Measurements from ENCODE around the gene PLXNB1.

The PLXNB1 gene

DNA sequence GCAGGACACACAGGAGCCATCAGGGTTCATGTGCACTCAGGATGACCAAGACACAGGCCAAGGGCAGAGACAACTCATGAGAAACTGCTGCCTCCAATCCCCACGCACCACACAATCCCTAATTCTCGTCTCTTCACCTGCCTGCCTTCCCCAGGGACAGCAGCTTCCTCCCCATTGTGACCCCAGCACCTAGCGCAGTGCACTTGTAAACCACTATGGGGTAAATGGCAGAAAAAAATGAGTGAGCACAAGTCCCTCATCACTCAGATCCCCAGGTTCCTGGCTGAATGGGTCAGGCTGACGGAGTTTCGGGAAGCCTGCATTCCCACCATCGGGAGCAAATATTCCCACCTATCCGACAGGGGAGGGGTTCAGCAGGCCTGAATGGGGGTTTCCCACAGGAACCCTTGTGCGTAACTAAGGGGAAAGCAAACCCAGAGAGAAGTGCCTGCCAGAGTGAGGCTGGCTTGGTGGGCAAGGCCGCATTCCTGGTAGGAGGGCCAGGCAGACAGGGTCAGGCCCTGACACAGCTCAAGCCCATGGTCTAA is 18.8 kb downstream of the PLXNB1 start:
- TF ChIP-seq ZFX (IDR thresholded peaks at IDR 0.05) = no peak
- TF ChIP-seq, protein P1, sequence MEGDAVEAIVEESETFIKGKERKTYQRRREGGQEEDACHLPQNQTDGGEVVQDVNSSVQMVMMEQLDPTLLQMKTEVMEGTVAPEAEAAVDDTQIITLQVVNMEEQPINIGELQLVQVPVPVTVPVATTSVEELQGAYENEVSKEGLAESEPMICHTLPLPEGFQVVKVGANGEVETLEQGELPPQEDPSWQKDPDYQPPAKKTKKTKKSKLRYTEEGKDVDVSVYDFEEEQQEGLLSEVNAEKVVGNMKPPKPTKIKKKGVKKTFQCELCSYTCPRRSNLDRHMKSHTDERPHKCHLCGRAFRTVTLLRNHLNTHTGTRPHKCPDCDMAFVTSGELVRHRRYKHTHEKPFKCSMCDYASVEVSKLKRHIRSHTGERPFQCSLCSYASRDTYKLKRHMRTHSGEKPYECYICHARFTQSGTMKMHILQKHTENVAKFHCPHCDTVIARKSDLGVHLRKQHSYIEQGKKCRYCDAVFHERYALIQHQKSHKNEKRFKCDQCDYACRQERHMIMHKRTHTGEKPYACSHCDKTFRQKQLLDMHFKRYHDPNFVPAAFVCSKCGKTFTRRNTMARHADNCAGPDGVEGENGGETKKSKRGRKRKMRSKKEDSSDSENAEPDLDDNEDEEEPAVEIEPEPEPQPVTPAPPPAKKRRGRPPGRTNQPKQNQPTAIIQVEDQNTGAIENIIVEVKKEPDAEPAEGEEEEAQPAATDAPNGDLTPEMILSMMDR (conservative IDR thresholded peaks at IDR 0.05) = no peak
- H3K27ac ChIP-seq = no peak overlapping the region

- TF ChIP-seq, protein P1 (conservative IDR thresholded peaks at IDR 0.05) = no peak
- no peak for TF ChIP-seq ZFX (IDR thresholded peaks at IDR 0.05)
- no peak overlapping the region for H3K27ac ChIP-seq
Observed at GRCh38 chr3:48410205-48411040, 19.5 kb downstream of the PLXNB1 start.

GRCh38 chr3:48409291-48410201 is 20.3 kb downstream of the PLXNB1 start:
- no peak for TF ChIP-seq ZFX (IDR thresholded peaks at IDR 0.05)
- TF ChIP-seq, protein P1 (conservative IDR thresholded peaks at IDR 0.05) = no peak
- no peak overlapping the region for H3K27ac ChIP-seq

- no peak overlapping the region for H3K27ac ChIP-seq
- TF ChIP-seq, protein P1 (conservative IDR thresholded peaks at IDR 0.05) = no peak
- no peak for TF ChIP-seq ZFX (IDR thresholded peaks at IDR 0.05)
Observed at GRCh38 chr3:48408823-48409281, 21.0 kb downstream of the PLXNB1 start.

GRCh38 chr3:48407542-48408099 is 22.3 kb downstream of the PLXNB1 start:
- H3K27ac ChIP-seq = no peak overlapping the region
- TF ChIP-seq ZFX (IDR thresholded peaks at IDR 0.05) = no peak
- TF ChIP-seq, protein P1 (conservative IDR thresholded peaks at IDR 0.05) = no peak

DNA sequence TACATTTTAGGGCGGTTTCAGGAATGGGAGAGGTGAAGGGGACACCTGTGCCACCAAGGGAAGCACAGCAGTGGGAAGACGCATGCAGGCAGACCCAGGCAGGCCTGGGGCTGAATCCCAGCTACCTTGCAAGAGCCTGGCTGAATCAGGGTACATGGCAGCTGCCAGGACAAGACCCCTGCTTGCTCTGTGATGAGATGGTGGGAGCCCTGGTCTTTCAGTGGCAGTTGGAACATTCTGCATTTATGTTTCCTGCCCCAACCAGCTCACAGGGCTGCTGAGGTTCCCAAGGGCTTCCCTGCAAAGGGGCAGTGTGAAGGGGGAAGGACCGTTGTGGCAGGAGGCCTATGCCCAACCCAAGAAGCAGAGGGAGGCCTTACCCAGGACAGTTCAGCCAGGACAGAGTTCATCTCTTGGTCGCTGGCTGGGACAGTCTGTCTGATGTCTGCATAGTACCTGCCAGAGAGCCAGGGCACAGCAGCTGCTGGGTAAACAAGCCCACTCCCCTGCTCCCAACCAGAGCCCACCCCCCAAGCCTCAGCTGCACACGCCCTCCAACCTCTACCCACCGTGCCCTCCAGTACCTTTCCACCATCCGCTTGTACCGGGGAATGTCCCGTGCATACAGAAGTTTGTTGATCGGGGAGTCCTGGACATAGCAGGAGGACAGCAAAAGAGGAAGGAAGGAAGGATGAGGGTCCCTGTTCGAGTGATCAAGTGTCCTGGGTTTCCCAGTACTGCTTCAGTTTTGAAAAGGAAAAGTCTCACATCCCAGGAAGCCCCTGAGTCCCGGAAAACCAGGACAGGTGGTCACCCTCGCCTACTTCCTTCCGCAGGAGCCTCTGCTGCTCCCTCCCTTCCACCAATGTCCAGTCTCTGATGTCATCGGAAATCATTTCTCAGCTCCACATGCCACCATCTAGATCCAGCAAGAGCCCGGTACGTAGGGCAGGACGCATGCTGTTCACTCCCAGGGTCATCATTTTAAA is 23.1 kb downstream of the PLXNB1 start:
- no peak overlapping the region for H3K27ac ChIP-seq
- TF ChIP-seq ZFX (IDR thresholded peaks at IDR 0.05) = no peak
- TF ChIP-seq, protein P1 (conservative IDR thresholded peaks at IDR 0.05) = no peak

All from C4-2B (cell line).